Head of caudate nucleus (tissue), 42 donors: ENCODE results near the gene CUTA.
"Not testable (repeated sequence)": the region's sequence is repeated elsewhere in the genome, so short reads cannot be mapped to it uniquely, and the experiment has no call there.

Experiments used
- DNase-seq, 42 donors: peaks; one replicate each; pipeline versions ENCODE4 v3.0.0 to v3.0.0-alpha.2; 2020 to 2021; ENCODE audit warnings: mixed read lengths in 7 of 42
- intact Hi-C: fragments of 100-400 bp; cut with DNase I; formaldehyde crosslinking; loops from one replicate; pipeline ENCODE4 v1.15.0; 2022

Gene CUTA

DNA sequence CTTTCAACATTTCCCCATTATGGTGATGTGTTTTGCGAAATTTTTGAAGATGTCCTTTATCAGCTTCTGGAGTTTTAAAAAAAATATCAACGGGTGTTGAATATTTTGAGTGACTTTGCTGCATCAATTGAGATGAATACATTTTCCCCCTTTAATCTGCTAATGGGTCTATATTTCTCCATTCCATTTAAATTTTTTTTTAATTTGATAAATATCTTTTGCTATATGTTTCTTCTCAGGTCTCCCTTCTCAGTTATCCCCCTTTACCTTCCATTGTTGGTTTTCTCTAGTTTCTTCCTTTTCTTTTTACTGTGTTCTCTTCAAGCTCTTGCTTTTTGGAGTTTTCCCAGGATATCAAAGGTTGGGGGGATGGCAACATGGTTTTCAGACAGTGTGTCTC lies 27.7 kb downstream of the CUTA start:
- intact Hi-C loops: loop anchor here (2.0 to 5.0 kb wide), 2 partner anchors 29 to 187 kb away; partner anchors contain the start of gene CUTA
- DNase-seq: no peak

DNA sequence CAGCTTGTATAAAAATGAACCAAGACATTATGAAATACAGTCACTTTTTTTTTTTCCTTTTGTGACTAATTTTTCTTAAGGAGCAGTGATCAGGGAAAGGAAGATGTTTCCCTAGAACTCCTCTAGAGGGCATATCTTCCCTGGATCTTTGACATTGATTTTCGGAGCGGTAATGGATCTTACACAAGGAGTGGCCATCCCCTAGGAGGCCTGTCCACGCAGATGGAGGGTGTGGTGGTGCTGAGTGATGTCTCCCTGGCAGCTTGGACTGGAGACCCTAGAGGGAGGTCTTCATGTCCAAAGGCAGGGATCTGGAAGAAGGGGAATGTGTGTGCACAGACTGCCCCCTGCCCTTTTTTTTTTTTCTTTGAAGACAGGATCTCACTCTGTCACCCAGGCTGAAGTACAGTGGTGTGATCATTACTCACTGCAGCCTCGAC lies 33.3 kb downstream of the CUTA start:
- intact Hi-C loops: no loop called here
- DNase-seq: peak in 1 of 42 donors; percentile 8

DNA sequence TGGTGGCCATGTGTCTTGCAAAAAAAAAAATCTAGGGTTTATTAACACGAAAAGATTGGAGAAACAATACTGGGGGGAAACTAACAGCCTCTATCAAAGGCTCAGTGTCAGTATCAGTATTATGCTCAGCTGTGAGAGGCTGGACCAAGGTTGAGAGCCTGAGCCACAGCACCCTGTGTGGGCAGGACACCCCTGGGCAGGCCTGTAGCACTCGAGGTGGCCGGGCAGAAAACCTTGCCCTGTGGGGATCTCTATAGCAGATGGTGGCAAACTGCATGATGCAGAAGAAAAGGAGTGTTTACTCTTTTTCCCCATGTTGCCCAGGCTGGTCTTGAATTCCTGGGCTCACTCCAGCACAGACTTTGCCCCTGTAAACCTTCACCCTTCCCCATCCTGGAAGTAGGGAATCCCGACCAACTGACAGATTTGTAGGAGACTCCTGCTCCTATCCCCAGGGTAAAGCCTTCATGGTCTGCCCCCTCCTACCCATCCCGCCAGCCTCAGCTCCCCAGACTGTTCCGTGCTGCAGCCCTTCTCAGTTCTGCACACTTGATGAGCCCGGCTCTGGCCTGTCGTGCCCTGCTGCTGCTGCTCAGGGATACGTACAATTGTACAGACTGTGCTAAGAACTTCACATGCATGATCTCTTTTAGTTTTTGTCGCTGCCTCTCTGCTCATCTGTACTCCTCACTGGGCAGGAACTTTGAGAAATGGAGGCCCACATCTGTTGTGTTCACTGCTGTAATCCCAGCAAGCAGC lies 34.3 kb downstream of the CUTA start:
- intact Hi-C loops: no loop called here
- no peak for DNase-seq

DNA sequence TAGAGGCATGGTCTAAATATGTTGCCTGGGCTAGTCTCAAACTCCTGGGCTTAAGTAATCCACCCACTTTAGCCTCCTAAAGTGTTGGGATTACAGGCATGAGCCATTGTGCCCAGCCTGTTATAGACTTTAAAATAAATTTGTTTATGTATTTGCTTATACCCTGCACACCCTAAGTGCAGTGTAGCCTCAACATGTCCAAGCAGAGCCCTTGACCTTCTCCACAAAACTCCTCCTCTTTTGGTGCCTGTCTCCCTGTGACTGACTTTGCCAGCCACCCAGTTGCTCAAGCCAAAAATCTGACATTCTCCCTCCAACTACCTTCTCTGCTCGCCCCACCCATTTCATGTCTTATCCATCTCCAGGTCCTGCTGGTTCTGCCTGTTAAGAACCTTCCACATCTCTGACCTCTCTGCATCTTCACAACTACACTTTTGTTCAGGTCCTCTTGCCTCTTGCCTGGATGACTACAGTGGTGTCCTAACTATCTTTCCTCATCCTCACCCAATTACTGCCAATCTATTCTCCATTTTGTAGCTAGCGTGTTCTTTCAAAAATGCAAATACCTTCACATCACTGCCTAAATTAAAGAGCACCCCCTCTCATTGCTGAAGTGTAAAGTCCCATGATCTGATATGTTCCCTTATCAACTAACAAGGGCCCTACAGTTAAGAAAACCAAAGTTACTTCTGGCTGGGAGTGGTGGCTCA lies 37.5 kb downstream of the CUTA start:
- intact Hi-C loops: no loop called here
- no peak for DNase-seq

DNA sequence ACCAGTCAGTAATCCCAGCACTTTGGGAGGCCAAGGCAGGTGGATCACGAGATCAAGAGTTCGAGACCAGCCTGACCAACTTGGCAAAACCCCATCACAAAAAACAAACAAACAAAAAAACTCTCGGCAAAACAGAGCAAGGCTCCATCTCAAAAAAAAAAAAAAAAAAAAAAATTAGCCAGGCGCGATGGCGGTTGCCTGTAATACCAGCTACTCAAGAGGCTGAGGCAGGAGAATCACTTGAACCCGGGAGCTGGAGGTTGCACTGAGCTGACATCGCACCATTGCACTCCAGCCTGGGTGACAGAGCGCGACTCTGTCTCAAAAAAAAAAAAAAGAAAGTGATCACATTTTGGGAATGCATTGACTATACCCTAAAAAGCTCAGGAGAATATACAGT lies 38.7 kb downstream of the CUTA start:
- DNase-seq, intact Hi-C loops: not testable (repeated sequence)

DNA sequence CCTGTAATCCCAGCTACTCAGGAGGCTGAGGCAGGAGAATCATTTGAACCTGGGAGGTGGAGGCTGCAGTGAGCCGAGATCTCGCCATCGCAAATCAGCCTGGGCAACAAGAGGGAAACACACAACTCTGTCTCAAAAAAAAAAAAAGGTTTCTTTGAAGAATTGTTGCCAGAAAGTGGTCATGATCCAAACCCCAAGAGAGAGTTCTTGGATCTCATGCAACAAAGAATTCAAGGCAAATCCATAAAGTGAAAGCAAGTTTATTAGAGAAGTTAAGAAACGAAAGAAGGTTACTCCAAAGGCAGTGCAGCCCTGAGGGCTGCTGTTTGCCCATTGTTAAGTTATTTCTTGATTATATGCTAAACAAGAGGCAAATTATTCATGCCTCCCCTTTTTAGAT lies 40.7 kb downstream of the CUTA start:
- intact Hi-C loops: no loop called here
- DNase-seq: no peak

DNA sequence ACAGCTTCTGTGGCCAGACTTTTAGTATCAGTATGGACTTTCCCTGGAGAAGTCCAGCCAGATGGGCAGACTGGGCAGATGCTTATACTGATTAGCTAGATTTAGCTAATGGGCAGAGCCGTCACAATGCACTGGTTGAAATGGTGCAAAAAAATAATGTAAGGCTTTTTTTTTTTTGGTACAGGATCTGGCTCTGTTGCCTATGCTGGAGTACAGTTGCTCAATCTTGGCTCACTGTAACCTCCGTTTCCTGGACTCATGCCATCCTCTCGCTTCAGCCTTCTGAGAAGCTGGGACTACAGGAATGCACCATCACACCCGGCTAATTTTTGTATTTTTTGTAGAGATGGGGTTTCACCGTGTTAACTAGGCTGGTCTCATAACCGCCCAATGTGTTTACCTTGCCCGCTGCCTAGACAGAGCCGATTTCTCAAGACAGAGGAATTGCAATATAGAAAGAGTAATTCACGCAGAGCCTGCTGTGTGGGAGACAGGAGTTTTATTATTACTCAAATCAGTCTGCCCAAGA lies 42.7 kb downstream of the CUTA start:
- intact Hi-C loops: no loop called here

DNA sequence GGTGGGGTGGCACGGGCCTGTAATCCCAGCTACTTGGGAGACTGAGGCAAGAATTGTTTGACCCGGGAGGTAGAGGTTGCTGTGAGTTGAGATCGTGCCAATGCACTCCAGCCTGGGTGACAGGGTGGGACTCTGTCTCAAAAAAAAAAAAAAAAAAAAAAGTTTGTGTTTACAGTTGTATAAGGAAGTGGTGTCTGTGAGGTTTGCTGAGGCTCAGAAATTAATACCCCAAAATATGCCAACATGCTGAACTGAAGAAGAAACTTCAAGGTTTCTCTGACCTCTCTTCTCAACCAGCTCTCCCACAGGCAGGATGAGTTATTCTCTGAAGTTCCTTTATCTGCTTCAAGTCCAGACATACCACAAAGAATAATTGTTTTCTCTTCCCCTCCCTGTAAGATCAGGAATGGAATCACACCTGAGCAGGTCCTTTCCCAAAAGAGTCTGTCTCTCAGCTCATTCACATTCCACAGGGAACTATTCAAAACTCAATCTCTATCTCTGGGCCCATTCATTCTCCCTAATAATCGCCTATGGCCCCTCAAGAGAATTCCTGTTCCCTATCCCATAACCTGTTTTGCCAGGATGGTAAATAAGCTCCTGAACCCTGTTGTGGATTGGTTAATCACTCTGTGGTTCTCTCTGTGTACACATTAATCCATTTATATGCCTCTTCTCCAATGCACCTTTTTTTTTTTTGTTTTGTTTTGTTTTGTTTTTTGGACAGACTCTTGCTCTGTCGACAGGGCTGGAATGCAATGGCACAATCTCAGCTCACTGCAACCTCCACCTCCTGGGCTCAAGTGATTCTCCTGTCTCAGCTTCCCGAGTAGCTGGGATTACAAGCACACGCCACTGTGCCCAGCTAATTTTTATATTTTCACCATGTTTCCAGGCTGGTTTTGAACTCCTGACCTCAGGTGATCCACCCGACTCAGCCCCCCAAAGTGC lies 43.7 kb downstream of the CUTA start:
- intact Hi-C loops: no loop called here
- no peak for DNase-seq

More for the DNA sequence above, 42.7 kb downstream of the CUTA start:
- DNase-seq: peak in 22 of 42 donors; percentile 9 to 61 (median 31)

DNA sequence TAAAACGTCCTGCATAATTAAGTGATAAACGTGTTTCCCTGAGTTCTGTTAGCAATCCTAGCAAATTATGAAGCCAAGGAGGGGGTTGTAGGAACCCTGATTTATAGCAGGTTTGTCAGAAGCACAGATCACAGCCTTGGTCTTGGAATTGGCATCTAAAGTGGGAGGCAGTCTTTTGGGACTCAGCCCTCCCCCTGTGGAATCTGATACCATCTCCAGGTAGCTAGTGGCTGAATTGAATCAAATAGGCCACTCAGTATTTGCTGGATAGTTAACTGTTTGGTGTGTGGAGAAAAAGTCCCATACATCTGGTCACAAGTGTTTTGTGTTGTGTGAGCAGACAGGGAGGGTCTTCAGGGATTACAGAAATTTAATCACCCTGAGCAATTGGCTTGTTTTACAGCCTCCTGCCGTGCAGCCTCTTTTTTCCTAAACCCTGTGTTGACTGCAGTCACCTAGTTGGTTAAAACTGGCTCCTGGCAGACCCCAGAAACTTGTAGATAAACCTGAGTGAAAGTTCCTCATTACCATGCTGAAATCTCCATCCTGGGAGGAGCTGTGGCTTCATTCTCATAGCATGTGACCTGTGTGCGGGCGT lies 45.3 kb downstream of the CUTA start:
- DNase-seq: no peak
- intact Hi-C loops: no loop called here

DNA sequence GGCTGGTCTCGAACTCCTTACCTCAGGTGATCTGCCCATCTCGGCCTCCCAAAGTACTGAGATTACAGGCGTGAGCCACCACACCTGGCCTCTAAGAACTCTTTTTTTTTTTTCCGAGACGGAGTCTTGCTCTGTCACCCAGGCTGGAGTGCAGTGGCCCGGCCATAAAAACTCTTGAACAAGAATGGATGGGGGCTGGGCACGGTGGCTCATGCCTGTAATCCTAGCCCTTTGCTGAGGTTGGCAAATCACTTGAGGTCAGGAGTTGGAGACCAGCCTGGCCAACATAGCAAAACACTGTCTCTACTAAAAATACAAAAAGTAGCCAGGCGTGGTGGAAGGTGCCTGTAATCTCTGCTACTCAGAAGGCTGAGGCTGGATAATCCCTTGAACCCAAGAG lies 46.0 kb downstream of the CUTA start:
- intact Hi-C loops, DNase-seq: not testable (repeated sequence)

DNA sequence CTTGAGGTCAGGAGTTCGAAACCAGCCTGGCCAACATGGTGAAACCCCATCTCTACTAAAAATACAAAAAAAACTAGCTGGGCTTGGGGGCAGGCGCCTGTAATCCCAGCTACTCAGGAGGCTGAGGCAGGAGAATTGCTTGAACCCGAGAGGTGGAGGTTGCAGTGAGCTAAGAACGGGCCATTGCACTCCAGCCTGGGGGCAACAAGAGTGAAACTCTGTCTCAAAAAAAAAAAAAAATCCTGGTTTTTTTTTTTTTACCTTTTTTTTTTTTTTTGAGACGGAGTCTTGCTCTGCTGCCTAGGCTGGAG lies 50.2 kb downstream of the CUTA start:
- DNase-seq, intact Hi-C loops: not testable (repeated sequence)

DNA sequence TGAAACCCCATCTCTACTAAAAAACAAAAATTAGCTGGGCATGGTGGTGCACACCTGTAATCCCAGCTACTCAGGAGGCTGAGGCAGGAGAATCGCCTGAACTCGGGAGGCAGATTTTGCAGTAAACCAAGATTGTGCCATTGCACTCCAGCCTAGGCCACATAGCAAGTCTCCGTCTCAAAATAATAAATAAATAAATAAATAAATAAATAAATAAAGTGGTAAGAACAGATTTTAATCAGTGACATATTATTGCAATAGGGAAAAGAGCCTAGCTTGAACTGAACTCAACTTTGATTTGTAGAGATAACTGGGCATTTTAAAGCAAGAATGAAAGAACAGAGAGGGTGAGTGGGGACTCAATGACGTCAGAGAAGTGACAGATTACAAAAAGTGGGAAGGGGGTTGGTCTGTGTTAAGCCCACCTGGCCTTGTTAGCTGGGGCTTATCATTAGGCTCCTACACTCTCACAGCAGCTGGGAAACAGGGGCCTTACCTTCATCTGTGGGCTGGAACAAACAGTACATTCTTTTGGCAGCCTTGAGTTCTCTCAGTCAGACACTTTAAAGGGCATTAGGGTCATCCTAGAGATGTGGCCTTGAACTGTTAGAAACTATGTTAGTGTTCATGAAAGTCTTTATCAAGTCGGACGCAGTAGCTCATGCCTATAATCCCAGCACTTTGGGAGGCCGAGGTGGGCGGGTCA lies 50.7 kb downstream of the CUTA start:
- no peak for DNase-seq
- intact Hi-C loops: no loop called here
